Measurements from ENCODE around the gene METTL5.
"Not testable (repeated sequence)": the region's sequence is repeated elsewhere in the genome, so short reads cannot be mapped to it uniquely, and the experiment has no call there.

The METTL5 gene

GRCh38 chr2:169824373-169825333 is at the start of gene METTL5:
Gene METTL5 (minus strand): TSS chr2:169824905. CDS start chr2:169824597, 308 bp downstream.
- DNase-seq (ENCODE audit: low read depth in 2 of 2, low spot score in 1 of 2) = peak; percentile 39 to 53

- DNase-seq (ENCODE audit: low read depth in 2 of 2, low spot score in 1 of 2) = no peak
Measured at GRCh38 chr2:169871994-169872393, 47.3 kb upstream of the METTL5 start.

- not testable (repeated sequence) for DNase-seq (ENCODE audit: low read depth in 2 of 2, low spot score in 1 of 2)
Measured at GRCh38 chr2:169871369-169871768, 46.7 kb upstream of the METTL5 start.

- DNase-seq (ENCODE audit: low read depth in 2 of 2, low spot score in 1 of 2) = no peak
Measured at GRCh38 chr2:169868951-169869350, 44.2 kb upstream of the METTL5 start.

- no peak for DNase-seq (ENCODE audit: low read depth in 2 of 2, low spot score in 1 of 2)
Measured at GRCh38 chr2:169867579-169867978, 42.9 kb upstream of the METTL5 start.

GRCh38 chr2:169866230-169866629 is 41.5 kb upstream of the METTL5 start:
- DNase-seq (ENCODE audit: low read depth in 2 of 2, low spot score in 1 of 2) = not testable (repeated sequence)

- no peak for DNase-seq (ENCODE audit: low read depth in 2 of 2, low spot score in 1 of 2)
Measured at GRCh38 chr2:169865492-169865891, 40.8 kb upstream of the METTL5 start.

- no peak for DNase-seq (ENCODE audit: low read depth in 2 of 2, low spot score in 1 of 2)
Measured at GRCh38 chr2:169862816-169863215, 38.1 kb upstream of the METTL5 start.

GRCh38 chr2:169860149-169860548 is 35.4 kb upstream of the METTL5 start:
- no peak for DNase-seq (ENCODE audit: low read depth in 2 of 2, low spot score in 1 of 2)

GRCh38 chr2:169859423-169859822 is 34.7 kb upstream of the METTL5 start:
- no peak for DNase-seq (ENCODE audit: low read depth in 2 of 2, low spot score in 1 of 2)

- not testable (repeated sequence) for DNase-seq (ENCODE audit: low read depth in 2 of 2, low spot score in 1 of 2)
Measured at GRCh38 chr2:169855281-169856258, 30.9 kb upstream of the METTL5 start.

GRCh38 chr2:169853041-169853668 is 28.4 kb upstream of the METTL5 start:
- no peak for DNase-seq (ENCODE audit: low read depth in 2 of 2, low spot score in 1 of 2)

GRCh38 chr2:169849710-169850109 is 25.0 kb upstream of the METTL5 start:
- DNase-seq (ENCODE audit: low read depth in 2 of 2, low spot score in 1 of 2) = no peak

- not testable (repeated sequence) for DNase-seq (ENCODE audit: low read depth in 2 of 2, low spot score in 1 of 2)
Measured at GRCh38 chr2:169848959-169849693, 24.4 kb upstream of the METTL5 start.

GRCh38 chr2:169845016-169845415 is 20.3 kb upstream of the METTL5 start:
- no peak for DNase-seq (ENCODE audit: low read depth in 2 of 2, low spot score in 1 of 2)

GRCh38 chr2:169841625-169842024 is 16.9 kb upstream of the METTL5 start:
- DNase-seq (ENCODE audit: low read depth in 2 of 2, low spot score in 1 of 2) = not testable (repeated sequence)

- no peak for DNase-seq (ENCODE audit: low read depth in 2 of 2, low spot score in 1 of 2)
Measured at GRCh38 chr2:169840747-169841142, 16.0 kb upstream of the METTL5 start.

GRCh38 chr2:169839954-169840746 is 15.4 kb upstream of the METTL5 start:
- no peak for DNase-seq (ENCODE audit: low read depth in 2 of 2, low spot score in 1 of 2)

GRCh38 chr2:169838743-169839489 is 14.2 kb upstream of the METTL5 start:
- DNase-seq (ENCODE audit: low read depth in 2 of 2, low spot score in 1 of 2) = no peak

Data from stimulated activated CD8-positive, alpha-beta memory T cell treated with anti-CD3 and anti-CD28 coated beads, Interleukin-4, amount 100 ng/mL, for 4 hours (primary cell).